Ovary (tissue), 9 donors: Measurements from ENCODE around the gene RING1. TPM values are rescaled to one million over a fixed set of nuclear protein-coding genes. Genes with fewer than 3 reads are reported as not detected.

Experiments
- DNase-seq, 5 donors: peaks; one replicate each; pipeline ENCODE4 v3.0.0-alpha.2; 2019 to 2020
- H3K27ac ChIP-seq, 2 donors: fragments of 200-600 bp; one replicate each; pipeline versions ENCODE4 v1.5.1 to v1.8.0; 2019 to 2022
- H3K27me3 ChIP-seq: fragments of 200-600 bp; one replicate; pipeline ENCODE4 v1.8.0; 2022
- H3K36me3 ChIP-seq: fragments of 200-600 bp; sonication (generic); one replicate; pipeline ENCODE4 v1.5.1; 2019
- H3K4me1 ChIP-seq: one replicate; pipeline ENCODE4 v1.8.1; 2013; ENCODE audit warnings: mild to moderate bottlenecking, moderate library complexity; ENCODE audit not compliant: insufficient read depth
- H3K4me3 ChIP-seq: fragments of 200-600 bp; sonication (generic); one replicate; pipeline ENCODE4 v1.5.1; 2017
- H3K9me3 ChIP-seq, 2 donors: fragments of 200-600 bp in 1 of 2; sonication (generic) in 1 of 2; one replicate each; pipeline versions ENCODE4 v1.5.1 to v1.8.1; 2013 to 2019; ENCODE audit warnings: mild to moderate bottlenecking in 1 of 2, moderate library complexity in 1 of 2
- CTCF ChIP-seq, 3 donors: fragments of 450-650 bp in 2 of 3; fragments of 200-600 bp in 1 of 3; IDR thresholded peaks; one replicate each; pipeline versions ENCODE4 v1.5.1 to v1.8.0; 2016 to 2022; ENCODE audit warnings: antibody characterized with exemption in 3 of 3, mild to moderate bottlenecking in 1 of 3
- EP300 ChIP-seq: sonication (generic); formaldehyde crosslinking; IDR thresholded peaks from one replicate; pipeline ENCODE4 v1.6.1; 2017; ENCODE audit warnings: antibody characterized with exemption
- POLR2A ChIP-seq: fragments of 450-650 bp; IDR thresholded peaks from one replicate; pipeline ENCODE4 v1.6.1; 2017; ENCODE audit warnings: antibody characterized with exemption, mild to moderate bottlenecking, moderate library complexity
- WGBS, 3 donors: extraction: QIAGEN DNeasy Blood & Tissue Kit in 1 of 3; methylation state at CpG; one replicate each; pipeline versions ENCODE4 v1.1.5 to v1.1.7; 2013 to 2017; 5-methylcytosine and 5-hydroxymethylcytosine counted together
- intact Hi-C, 4 donors: fragments of 100-400 bp; cut with DNase I; formaldehyde crosslinking; loops; one replicate each; pipeline versions ENCODE4 v1.11.0 to v1.15.1; 2022 to 2023
- polyA plus RNA-seq, 2 donors: library from polyadenylated mRNA; stranded (reverse); fragments of 200-250 nt in 1 of 2; fragments of 350-450 nt in 1 of 2; fragmentation: Illumina TruSeq in 1 of 2; extraction: RNeasy Lipid Tissue Mini Kit (QIAGEN cat#74804) in 1 of 2; gene quantifications; one replicate each; pipeline ENCODE4 v1.2.3, GENCODE V29; 2013 to 2014
- total RNA-seq, 7 donors: library from RNA; depleted of rRNA in 2 of 7; stranded (reverse); fragments of >200 nt in 2 of 7; fragmentation: NEBNext Ultra II Directional in 3 of 7; extraction: Animal tissue kit (Norgen Biotek cat#: 25700) in 3 of 7; gene quantifications; one replicate each; pipeline versions ENCODE4 v1.1.0 to v1.2.4, GENCODE V29; 2016 to 2023
- donor health status: DM: no; HTN: no; CAD: no; lungs with moderate emphysema.
- donor health status: DM: no; HTN: no; CAD: no.
- donor health status: Bipolar disorder and iron deficiency.
- donor health status: DM: yes; HTN: yes; CAD: no.
- donor health status: DM: no; HTN: no; CAD: no.
- donor health status: DM: yes; HTN: yes; CAD: no.

Gene RING1
- total and polyA plus RNA-seq, 9 donors = 20.7 to 70.6 (median 51.7) TPM

- H3K4me3 ChIP-seq = no peak overlapping the region
- no peaks in the 10 kb centered on the region for H3K9me3 ChIP-seq
- peaks cover 13% of the 10 kb centered on the region for H3K4me1 ChIP-seq
- intact Hi-C loops = no loop called here
- no peaks in the 10 kb centered on the region for H3K36me3 ChIP-seq
- 29 to 47% (median 43%) methylated on average over 12 of the region's 12 CpGs for WGBS, 3 donors
- peak in 1 of 5 donors; percentile 52 for DNase-seq
- TF ChIP-seq CTCF (IDR thresholded peaks at IDR 0.05) = peak in 1 of 3 donors; percentile 31
- TF ChIP-seq EP300 = no peak
- H3K27ac ChIP-seq = no peak overlapping the region
- no peaks in the 10 kb centered on the region for H3K27me3 ChIP-seq
Measured at GRCh38 chr6:33197431-33198048, 10.8 kb upstream of the RING1 start.

- H3K4me1 ChIP-seq = peaks cover 12% of the 10 kb centered on the region
- H3K27ac ChIP-seq = no peak overlapping the region
- intact Hi-C loops = no loop called here
- TF ChIP-seq EP300 (no peak), CTCF (IDR thresholded peaks at IDR 0.05) (no peak), POLR2A (no peak)
- H3K9me3 ChIP-seq = no peaks in the 10 kb centered on the region
- no peak overlapping the region for H3K4me3 ChIP-seq
- H3K27me3 ChIP-seq = no peaks in the 10 kb centered on the region
- no peaks in the 10 kb centered on the region for H3K36me3 ChIP-seq
- DNase-seq = peak in 1 of 5 donors; percentile 33
- WGBS, 3 donors = 64 to 76% (median 70%) methylated on average over 6 of the region's 6 CpGs
Measured at GRCh38 chr6:33198159-33198852, 10.0 kb upstream of the RING1 start.

- no peaks in the 10 kb centered on the region for H3K36me3 ChIP-seq
- H3K4me3 ChIP-seq = peak overlapping the region; percentile 81
- H3K4me1 ChIP-seq = peaks cover 16% of the 10 kb centered on the region
- DNase-seq = peak in 1 of 5 donors; percentile 34
- intact Hi-C loops = no loop called here
- no peaks in the 10 kb centered on the region for H3K9me3 ChIP-seq
- no peak overlapping the region for H3K27ac ChIP-seq
- WGBS, 3 donors = 10 to 34% (median 13%) methylated on average over 3 of the region's 3 CpGs
- TF ChIP-seq POLR2A = no peak
- no peak for TF ChIP-seq EP300
- TF ChIP-seq CTCF (IDR thresholded peaks at IDR 0.05) = no peak
- no peaks in the 10 kb centered on the region for H3K27me3 ChIP-seq
Measured at GRCh38 chr6:33198853-33199436, 9.4 kb upstream of the RING1 start.

GRCh38 chr6:33199687-33200218 lies 8.5 kb upstream of the RING1 start:
- WGBS, 3 donors = 0 to 2% (median 2%) methylated on average over 22 to 26 of the region's 26 CpGs
- Histone ChIP-seq H3K9me3 (no peaks in the 10 kb centered on the region), H3K4me1 (peaks cover 21% of the 10 kb centered on the region), H3K4me3 (peak overlapping the region; percentile 81), H3K27me3 (no peaks in the 10 kb centered on the region), H3K27ac (peak overlapping the region; percentile 76 to 90), H3K36me3 (no peaks in the 10 kb centered on the region)
- no peak for TF ChIP-seq POLR2A
- no peak for DNase-seq
- intact Hi-C loops = no loop called here
